Right renal cortex interstitium (tissue), 3 donors: ENCODE data around the gene AGBL1. TPM values are rescaled to one million over a fixed set of nuclear protein-coding genes. Genes with fewer than 3 reads are reported as not detected.
"Not testable (repeated sequence)": the region's sequence is repeated elsewhere in the genome, so short reads cannot be mapped to it uniquely, and the experiment has no call there.

Experiments
- DNase-seq, 3 donors: peaks; one replicate each; pipeline ENCODE4 v3.0.0-alpha.2; 2013; ENCODE audit warnings: low read depth in 3 of 3, low spot score in 2 of 3
- polyA plus RNA-seq, 3 donors: library from polyadenylated mRNA; unstranded; fragments of 120-200 nt; gene quantifications; one replicate each; pipeline ENCODE4 v1.2.1, GENCODE V29; 2013; ENCODE audit not compliant: insufficient read length in 3 of 3

Gene AGBL1
- polyA plus RNA-seq, 3 donors = 0.08 to 0.10 (median 0.08) TPM

DNA sequence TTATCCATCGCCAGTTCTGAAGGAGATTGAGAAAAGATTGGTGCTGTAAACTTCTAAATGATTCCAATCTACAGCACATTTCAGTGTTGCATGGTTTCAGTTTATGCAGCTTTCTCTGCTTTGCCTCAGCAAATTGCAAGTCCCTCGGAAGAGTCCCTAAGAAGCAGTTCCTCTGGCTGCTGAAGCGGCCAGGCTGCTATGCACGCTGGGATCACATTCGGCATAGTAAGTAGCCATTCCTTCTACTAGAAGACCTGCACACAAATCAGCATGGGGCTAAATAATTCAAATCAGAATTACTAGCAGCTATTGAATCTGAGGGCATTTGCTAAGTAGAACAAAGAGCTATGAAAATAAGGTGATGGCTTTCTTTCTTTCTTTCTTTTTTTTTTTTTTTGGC, 769.5 kb downstream of the AGBL1 start:
- DNase-seq = no peak

DNA sequence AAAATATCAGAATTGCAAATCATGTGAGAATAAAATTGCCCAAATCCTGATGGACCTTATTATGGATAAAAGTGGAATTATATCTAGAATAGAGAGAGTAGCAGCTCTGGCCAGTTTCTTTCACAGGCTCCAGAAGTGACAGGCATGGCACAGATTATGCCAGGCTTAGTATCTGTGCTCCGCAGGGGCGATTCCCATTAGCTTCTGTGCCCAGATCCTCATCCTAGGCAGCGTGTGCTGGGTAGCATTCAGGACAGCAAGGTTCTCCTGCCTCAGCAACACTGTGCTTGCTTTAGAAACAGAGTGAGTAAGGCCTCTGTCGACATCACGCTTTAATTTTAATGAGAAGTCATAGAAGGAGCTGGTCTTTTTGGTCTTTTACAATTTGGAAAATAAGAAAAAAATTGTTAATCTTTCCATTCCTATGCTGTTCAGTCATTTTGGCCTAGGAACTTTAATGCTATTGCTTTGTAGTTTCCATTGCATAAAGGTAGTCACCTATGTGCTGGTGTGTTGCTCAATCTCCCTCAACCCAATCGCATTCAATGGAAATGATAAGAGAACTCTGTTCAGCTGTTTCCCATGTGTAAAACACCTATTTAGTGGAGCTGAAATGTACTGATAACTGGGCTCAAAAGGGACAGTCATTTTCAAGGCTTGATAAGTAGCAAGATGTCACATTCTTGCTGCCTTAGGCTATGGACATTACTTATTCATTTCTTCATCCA, 770.1 kb downstream of the AGBL1 start:
- DNase-seq = no peak

DNA sequence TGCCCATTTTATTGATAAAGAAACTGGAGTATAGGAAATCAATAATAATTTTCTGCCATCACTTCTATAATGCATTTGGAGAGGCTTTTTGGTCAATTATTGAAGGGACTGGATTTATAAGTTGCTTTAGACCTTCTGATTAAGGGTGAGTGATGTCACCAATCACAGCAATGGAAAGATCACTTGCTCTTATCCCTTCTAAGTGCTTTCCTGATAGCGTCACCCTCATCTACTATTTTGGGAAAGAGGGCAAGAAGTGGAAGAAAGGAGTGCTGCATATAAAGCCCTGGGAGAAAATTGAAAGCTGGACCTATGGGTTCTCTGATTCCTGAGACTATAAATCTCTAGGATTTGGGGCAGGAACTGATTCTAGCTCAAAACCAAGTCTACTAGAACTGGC, 771.3 kb downstream of the AGBL1 start:
- DNase-seq = no peak

DNA sequence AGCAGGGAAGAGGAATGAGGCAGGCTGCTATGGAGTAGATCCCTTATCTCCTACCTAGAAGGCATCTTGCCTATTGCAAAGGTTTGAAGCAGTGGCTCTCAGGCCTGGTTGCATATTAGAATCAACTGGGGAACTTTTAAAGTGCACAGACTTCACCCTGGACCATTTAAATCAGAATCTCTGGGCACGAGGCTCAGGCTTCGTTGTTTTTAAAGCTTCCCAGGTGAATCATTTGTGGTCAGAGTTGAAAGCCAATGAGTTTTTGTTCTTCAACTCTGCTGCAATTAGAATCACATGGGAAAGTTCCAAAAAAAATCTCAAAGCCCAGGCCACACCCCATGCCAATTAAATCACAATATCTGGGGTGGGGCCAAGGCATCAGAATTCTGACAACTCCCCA, 773.1 kb downstream of the AGBL1 start:
- no peak for DNase-seq

DNA sequence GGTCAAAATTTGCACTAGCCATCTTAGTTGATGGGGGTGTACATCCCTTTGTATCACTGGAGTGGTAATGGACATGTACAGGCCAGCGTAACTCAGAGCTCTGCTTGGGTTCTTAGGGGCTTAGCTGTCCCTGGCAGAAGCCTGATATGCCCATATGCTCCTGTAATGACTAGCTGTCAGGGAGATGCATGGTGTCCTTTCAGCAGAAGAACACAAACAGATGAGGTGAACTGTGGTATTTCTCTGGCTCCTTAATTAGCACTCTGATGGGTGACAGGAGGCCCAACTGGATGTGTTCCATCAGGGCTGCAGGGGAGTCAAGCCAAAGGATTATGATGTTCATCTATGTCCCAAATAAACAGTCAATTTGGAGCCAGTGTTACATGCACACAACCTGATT, 774.5 kb downstream of the AGBL1 start:
- DNase-seq = no peak

DNA sequence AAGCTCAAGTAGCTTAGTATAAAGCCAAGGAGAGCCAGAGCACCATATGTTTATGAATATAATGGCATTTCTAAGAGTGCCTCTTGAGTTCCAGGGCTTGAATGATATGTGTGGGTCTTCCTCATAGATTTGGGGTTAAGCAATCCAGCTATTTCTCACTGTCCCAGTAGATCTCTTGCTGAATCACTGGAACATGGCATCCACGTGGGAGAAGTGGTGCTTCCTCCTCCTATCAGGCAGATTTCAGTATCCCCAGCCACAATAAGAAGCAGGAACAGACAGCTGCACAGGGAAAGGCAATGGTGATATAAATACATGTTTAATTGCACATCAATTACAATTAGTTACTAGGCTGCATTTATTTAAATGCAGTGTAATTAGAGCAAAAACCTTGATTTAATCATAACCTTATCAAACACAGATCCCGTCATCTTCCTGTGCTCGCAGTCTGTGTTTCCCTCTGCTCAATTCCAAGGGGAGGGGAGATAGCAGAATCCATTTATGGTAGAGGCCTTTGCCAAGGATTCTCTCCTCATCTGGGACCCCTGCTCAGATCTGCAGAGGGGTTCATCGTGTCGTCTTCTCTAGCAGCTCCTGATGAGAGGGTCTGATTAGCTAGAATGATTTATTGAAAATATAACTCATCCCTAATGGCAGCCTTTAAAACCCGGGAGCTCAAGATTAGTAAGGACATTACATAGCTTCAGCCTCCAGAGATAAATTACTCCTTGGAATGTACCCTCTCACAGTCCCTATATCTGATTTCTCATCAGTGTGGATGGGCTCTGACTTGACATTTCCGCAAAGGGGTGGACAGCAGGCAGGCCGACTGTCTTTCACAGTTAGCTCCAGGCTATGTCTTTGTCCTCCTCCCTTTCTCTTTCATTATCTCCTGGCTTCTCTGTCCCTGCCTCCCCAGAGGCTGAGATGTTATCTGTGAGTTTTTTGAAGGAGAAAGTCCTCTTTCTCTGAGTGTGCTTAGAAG, 775.9 kb downstream of the AGBL1 start:
- DNase-seq = no peak

DNA sequence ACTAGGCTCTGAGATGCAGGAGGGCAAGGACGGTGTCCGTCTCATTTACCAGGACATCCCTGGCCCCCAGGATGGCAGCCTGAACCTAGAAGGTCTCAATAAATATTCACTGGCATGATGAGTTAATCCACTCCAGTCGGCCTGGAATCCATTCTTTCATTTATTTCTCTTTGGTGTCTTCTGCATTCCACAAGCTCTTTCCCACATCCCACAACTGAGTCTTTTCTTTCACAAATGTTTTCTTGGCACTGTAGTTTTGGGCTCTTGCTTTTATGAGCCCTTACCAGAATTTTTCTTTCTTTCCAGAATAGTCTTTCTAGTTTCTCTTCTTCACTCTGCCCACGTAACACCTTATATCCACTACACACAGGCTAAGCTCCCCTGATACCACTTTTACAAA, 778.0 kb downstream of the AGBL1 start:
- DNase-seq = no peak

DNA sequence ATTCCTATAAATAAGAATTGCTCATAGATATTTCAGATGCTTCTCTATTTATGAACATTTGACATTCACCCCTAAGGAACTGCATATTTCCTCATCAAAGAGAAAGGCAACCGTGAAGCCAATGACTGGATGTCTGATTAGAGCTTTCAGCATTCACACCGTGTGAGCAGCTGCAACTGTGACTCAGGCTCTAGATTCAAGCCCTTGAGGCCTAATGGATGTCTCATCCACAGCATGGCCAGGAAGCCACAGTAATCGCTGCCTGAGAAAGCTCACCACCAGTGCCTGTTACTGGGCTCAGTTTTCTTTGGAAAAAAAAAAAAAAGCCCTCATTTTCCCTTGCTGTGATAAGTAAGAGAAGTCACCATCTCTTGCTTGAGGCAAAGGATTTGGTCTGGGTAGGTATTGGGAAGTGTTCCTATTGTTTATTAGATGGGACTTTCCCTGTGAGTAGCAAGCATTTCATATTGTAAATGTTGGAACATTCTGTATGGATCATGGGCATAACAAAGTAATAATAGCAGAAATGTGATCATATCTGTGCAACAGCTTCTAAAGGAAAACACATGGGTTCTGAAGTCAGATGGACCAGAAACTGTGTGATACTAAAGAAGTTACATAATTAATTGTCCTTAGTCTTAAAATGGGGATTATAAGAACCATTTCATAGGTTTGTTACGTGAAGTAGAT, 783.7 kb downstream of the AGBL1 start:
- DNase-seq = no peak

DNA sequence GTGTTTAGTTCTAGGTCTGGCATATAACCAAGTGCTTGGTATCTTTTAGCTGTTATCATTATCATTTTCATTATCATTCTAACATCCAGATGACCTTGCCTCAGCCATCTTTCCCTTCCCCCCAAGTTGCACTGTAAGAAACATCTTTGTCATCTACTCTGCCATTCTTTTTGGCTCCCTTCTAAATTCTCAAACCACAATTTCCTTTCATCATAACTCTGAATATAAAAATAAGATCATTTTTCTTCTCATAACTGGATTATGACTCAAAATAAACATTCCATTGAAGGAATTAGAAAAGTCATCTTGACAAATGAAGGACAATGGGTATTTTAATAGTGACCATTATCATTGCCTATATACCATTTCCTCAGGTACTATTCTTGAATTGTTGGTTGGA, 786.2 kb downstream of the AGBL1 start:
- no peak for DNase-seq

DNA sequence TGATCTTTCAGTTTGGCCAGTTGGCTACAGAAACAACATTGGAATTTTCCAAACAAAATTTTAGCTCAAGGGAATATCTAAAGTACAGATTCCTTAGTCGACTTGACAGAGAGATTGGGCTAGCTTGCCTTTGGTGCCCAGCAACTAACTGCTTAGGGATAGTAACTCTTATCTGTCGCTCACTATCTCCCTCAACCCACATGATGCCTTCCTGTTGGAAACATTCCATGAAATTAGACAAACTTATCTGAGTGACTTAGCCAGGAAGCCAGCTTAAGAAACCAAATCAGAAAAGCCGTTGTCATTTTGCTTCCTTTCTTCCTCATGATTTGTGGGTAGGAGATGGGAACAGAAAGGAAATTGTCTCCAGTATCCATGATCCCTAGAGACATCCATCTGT, 791.2 kb downstream of the AGBL1 start:
- no peak for DNase-seq

DNA sequence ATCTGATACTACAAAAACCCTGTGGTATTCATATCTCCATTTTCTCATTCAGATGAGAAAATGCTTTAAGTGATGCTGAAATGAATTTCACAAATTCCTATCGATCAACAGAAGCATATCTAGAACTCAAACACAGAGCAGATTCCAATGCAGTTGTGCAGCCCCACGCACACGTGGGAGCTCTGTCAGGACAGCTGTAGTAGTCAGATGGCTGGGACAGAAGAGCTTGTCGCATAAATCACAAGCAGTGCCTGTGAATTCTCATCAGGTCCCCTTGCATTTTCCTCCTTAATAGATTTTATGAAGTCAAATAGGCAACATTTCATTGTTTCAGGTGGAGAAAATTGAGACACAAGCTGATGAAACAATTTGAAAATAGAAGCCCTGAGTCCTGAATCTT, 792.3 kb downstream of the AGBL1 start:
- no peak for DNase-seq

DNA sequence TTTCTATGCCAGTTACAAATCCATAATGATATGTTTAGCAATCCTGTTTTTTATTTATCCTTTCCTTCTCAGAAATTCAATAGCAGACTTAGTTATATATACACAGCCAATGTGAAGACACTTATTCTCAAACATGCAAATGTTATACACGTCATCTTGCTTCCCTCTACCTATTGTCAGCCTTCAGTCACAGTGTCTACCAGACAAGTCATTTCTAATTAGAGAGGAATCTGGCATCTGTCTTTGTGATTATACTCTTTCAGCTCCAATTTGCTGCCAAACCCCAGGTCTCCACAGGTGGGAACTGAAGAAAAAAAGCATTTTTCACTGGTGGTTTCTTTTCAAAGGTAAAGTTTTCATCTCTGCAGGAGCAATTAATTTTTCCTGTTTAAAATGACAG, 793.1 kb downstream of the AGBL1 start:
- no peak for DNase-seq

DNA sequence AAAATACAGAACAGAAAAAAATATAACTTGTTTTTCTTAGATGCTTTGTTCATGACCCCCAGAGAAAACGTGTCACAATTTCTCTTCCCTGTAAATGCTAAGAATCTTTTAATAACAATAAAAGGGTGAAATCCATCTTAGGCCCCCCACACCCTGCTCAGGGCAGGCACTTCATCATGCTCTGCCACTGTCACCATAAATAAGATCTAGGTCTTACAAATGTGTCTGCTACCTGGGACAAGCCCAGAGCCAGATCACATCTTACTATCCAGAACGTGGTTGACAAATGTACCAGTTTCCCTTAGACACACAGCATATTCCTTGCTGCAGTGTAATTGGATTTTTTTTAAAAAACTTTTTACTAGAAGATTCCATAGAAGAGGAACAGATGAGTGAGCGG, 795.4 kb downstream of the AGBL1 start:
- no peak for DNase-seq

DNA sequence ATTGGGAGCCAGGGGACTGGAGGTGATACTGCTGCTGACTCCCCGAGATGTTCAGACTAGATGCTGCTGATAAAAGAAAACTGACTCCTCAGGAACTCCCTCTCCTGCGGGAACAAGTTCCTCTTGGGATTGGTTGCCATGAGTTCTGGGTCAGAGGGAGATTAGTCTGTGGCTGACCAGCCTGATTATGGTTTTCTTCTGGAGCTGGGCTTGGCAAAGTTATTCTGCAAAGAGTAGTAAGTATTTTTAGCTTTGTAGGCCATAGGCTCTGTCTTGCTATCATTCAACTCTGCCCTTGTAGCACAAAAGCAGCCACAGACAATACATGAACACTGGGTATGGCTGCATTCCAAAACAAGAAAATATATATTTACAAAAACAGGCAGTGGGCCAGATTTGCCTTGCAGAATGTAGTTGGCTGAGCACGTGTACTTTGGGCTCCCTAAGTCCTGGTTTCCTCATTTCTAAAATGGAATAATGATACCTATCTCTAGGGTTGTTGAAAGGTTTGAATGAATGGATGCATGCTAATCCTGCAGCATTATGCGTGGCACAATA, 796.8 kb downstream of the AGBL1 start:
- DNase-seq = no peak

DNA sequence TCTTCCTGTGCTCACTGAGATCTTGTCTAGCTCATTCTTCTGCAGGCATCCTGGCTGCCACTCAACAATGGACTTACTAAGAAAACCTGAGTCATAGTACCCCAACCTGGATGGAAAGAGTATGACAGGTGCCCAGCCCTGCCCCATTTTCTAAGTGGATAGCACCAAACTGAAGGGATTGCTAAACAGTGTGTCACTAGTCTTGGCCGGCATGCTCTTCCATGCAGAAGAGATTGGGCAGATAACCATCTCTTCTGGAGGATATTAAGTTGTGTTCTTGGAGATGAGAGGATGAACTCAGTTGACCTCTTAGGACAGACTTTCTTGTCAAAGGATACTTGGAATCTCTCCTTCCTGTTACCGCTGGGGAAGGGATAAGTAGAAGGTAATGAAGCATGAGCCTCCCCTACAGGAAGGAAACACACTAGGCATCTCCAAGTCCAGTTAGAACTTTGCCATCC, 797.5 kb downstream of the AGBL1 start:
- DNase-seq = no peak

DNA sequence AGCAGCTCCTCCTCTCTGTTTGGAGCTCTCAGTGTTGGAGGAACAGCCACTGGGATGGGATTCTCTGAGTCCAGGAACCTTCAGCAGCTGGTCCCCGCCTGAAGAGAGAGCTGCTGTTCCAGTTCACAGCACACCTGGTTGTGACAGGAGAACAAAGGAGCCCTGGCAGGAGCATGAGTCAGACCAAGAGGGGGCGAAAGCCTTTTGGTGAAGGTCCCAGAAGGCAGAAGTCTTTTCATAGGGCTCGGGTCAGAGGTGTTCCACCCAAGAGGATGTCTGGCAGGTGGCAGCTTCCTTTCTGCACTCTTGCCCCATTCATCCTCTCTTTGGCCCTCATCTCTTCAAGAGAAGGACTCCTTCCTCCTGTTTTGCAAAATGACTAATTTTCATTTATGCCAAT, 799.2 kb downstream of the AGBL1 start:
- DNase-seq = not testable (repeated sequence)

DNA sequence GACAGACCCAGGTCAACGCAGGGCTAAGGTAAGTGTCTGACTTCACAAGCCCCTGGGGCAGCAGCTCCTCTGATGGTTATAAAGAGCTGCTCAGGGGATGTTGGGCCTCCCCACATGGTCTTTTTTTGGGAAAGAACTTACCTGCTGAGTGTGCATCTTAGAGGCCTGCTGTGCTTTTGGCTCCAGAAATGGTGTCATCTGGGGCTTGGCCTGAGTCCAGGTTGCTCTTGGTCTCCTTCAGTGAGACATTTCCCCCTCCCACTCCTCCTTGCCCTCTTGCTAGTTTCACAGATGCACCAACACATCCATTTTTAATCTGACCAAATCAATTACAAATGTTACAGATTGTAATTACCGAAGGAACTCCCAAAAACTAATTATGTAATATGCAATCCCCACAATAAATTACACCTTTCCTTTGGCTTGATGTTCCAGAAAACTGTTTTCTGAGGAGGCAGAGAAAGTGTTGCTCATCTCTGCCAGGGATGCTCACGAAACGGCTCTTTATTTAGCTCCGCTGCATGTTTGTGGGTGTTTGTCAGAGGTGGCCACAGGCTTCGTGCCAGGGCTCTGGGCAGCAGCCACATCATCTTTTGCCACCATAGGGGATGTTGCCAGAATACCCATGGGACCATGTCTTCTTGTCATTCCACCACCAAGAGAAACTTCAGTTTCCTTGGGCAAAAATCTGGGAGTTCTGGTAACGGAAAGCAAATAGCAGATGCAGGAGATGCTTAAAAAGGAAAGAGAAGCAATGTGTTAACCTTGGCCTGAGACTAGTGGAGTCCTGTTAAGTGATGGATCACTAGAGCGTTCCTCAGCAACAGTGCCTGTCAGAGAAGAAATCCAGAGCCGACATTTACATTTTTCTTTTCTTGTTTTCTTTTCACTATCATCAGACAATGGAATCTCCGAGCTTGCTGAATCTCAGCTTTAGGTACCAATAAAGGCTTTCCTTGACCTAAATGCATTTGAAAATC, 799.9 kb downstream of the AGBL1 start:
- no peak for DNase-seq

DNA sequence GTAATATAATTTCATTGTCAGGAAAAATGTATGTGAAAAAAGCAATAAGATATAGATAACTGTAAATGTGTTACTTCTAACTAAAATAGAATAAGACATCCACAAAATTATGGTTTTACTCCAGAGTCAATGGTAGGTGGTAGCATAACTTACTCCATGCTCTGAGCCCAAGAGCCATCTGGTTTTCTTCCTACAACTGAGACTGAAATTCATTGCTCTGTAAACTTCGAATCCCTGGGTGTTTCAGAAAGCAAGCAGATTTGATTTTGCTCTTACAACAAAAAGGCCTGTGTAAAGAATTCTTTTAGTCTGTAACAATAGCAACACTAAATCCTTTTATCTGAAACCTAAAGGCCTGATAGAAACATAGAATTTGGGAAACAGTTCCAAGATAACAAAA, 805.9 kb downstream of the AGBL1 start:
- no peak for DNase-seq

DNA sequence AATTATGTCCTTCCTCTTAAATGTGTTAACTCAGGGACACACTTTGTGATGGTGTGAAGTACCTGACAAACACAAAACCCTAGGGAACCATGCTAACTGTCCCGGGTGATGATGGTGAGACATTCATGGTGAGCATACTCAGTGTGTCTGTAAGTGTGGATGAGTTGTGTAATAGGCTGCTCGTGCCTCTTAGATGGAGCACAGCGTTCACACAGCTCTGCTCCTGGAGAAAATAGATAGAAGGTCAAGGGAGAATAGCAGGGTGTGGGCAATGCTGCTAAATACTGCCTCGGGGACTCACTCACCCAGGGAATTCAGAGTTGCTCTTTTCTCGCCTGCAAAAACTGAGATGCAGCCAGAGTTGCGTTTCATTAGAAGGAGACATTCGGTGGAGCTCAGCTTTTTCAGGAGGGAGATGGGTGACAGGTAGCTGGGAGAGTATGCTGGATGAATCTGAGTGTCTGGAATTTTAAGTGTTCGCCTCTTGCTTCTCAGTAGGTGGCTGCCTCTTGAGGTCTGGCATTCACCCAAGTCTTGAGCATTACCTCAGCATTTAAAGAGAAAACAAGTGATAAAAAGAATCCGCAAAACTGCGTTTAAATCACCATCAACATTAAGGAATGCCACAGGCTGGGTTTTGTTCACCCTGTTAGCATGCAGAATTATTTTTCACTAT, 813.2 kb downstream of the AGBL1 start:
- no peak for DNase-seq
